ENCODE measurements around the gene PRDM2. TPM values are rescaled to one million over a fixed set of nuclear protein-coding genes. Genes with fewer than 3 reads are reported as not detected.

The PRDM2 gene
- total RNA-seq, 2 donors from 2014 or later = 27.8 to 38.9 TPM

GRCh38 chr1:13782634-13783360 lies 82.8 kb downstream of the PRDM2 start:
- TF ChIP-seq POLR2A (IDR thresholded peaks at IDR 0.05) = no peak
- no peak for TF ChIP-seq POLR2AphosphoS5 (IDR thresholded peaks at IDR 0.05)
- TF ChIP-seq, protein P1, sequence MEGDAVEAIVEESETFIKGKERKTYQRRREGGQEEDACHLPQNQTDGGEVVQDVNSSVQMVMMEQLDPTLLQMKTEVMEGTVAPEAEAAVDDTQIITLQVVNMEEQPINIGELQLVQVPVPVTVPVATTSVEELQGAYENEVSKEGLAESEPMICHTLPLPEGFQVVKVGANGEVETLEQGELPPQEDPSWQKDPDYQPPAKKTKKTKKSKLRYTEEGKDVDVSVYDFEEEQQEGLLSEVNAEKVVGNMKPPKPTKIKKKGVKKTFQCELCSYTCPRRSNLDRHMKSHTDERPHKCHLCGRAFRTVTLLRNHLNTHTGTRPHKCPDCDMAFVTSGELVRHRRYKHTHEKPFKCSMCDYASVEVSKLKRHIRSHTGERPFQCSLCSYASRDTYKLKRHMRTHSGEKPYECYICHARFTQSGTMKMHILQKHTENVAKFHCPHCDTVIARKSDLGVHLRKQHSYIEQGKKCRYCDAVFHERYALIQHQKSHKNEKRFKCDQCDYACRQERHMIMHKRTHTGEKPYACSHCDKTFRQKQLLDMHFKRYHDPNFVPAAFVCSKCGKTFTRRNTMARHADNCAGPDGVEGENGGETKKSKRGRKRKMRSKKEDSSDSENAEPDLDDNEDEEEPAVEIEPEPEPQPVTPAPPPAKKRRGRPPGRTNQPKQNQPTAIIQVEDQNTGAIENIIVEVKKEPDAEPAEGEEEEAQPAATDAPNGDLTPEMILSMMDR (IDR thresholded peaks at IDR 0.05) = no peak
- intact Hi-C loops (cut with DNase I) = no loop called here
- Histone ChIP-seq H3K4me3 (no peak overlapping the region), H3K27me3 (replicated peaks; ENCODE audit: insufficient read depth) (no peaks in the 10 kb centered on the region), H3K27ac (peak overlapping the region in 1 of 2 donors; percentile 21), H3K9me3 (no peaks in the 10 kb centered on the region), H3K36me3 (no peaks in the 10 kb centered on the region), H3K4me1 (replicated peaks) (peaks cover 6% of the 10 kb centered on the region)
- WGBS = 46% methylated on average over 12 of the region's 12 CpGs
- DNase-seq (ENCODE audit: low spot score) = no peak

DNA sequence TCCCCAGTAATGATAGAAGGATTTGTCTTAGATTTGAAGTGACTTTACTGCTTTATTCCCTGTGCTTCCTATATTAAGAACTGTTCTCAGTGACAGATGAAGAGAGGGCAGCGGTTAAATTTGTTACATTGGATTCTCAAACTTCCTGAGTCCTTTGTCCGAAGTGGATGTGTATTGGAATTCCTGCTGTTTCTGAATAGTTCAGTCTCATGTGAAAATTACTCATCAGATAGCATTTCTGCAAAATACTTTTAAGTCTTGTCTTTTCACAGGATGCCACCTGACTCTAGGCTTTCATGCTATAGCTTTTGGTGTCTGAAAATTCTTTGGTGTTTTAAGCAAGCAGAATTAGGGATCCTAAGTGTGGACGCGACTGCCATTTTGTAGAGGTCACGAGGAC lies 83.6 kb downstream of the PRDM2 start:
- no peak for DNase-seq (ENCODE audit: low spot score)
- Histone ChIP-seq H3K36me3 (no peaks in the 10 kb centered on the region), H3K27ac (no peak overlapping the region), H3K27me3 (replicated peaks; ENCODE audit: insufficient read depth) (no peaks in the 10 kb centered on the region), H3K4me3 (no peak overlapping the region), H3K9me3 (no peaks in the 10 kb centered on the region), H3K4me1 (replicated peaks) (peaks cover 6% of the 10 kb centered on the region)
- WGBS = 76% methylated on average over 5 of the region's 5 CpGs
- intact Hi-C loops (cut with DNase I) = no loop called here
- TF ChIP-seq POLR2AphosphoS5 (IDR thresholded peaks at IDR 0.05) (no peak), POLR2A (IDR thresholded peaks at IDR 0.05) (no peak)
- TF ChIP-seq, protein P1 (IDR thresholded peaks at IDR 0.05) = no peak

DNA sequence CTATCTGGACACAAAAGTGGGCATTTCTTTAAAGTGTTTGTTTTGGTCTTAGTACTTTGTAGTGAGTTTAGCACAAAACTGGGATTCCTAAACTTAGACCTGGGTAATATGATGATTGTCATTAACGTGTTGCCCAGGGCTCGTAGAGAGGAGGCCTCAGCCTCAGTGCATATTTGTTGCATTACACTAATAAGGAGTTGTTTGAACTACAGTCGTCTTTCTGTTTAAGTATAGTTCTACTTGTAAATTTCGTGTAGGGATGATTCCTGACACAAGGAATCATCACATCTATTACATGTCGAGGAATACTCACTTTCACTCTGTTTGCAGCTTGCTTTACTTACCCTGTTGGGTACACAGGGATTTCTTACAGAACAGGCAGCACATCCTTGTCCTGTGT lies 85.0 kb downstream of the PRDM2 start:
- H3K9me3 ChIP-seq = no peaks in the 10 kb centered on the region
- intact Hi-C loops (cut with DNase I) = no loop called here
- H3K4me1 ChIP-seq (replicated peaks) = peaks cover 6% of the 10 kb centered on the region
- H3K4me3 ChIP-seq = no peak overlapping the region
- peak overlapping the region in 1 of 2 donors; percentile 13 for H3K27ac ChIP-seq
- H3K27me3 ChIP-seq (replicated peaks; ENCODE audit: insufficient read depth) = no peaks in the 10 kb centered on the region
- 27% methylated on average over 5 of the region's 5 CpGs for WGBS
- no peak for DNase-seq (ENCODE audit: low spot score)
- TF ChIP-seq POLR2A (IDR thresholded peaks at IDR 0.05) = no peak
- no peak for TF ChIP-seq POLR2AphosphoS5 (IDR thresholded peaks at IDR 0.05)
- TF ChIP-seq, protein P1 (IDR thresholded peaks at IDR 0.05) = no peak
- H3K36me3 ChIP-seq = no peaks in the 10 kb centered on the region

GRCh38 chr1:13786541-13786940 lies 86.6 kb downstream of the PRDM2 start:
- H3K4me1 ChIP-seq (replicated peaks) = no peaks in the 10 kb centered on the region
- no peaks in the 10 kb centered on the region for H3K27me3 ChIP-seq (replicated peaks; ENCODE audit: insufficient read depth)
- H3K4me3 ChIP-seq = no peak overlapping the region
- H3K27ac ChIP-seq = no peak overlapping the region
- no peak for DNase-seq (ENCODE audit: low spot score)
- H3K9me3 ChIP-seq = no peaks in the 10 kb centered on the region
- intact Hi-C loops (cut with DNase I) = no loop called here
- H3K36me3 ChIP-seq = no peaks in the 10 kb centered on the region
- 93% methylated on average over 10 of the region's 10 CpGs for WGBS
- TF ChIP-seq POLR2AphosphoS5 (IDR thresholded peaks at IDR 0.05) (no peak), POLR2A (IDR thresholded peaks at IDR 0.05) (no peak)
- TF ChIP-seq, protein P1 (IDR thresholded peaks at IDR 0.05) = no peak

GRCh38 chr1:13788795-13789194 lies 88.8 kb downstream of the PRDM2 start:
- 86% methylated on average over 6 of the region's 6 CpGs for WGBS
- intact Hi-C loops (cut with DNase I) = no loop called here

More at GRCh38 chr1:13788795-13789194, 88.8 kb downstream of the PRDM2 start:
- TF ChIP-seq, protein P1 (IDR thresholded peaks at IDR 0.05) = no peak
- TF ChIP-seq POLR2AphosphoS5 (IDR thresholded peaks at IDR 0.05) = no peak
- no peaks in the 10 kb centered on the region for H3K4me1 ChIP-seq (replicated peaks)
- no peak overlapping the region for H3K27ac ChIP-seq
- H3K27me3 ChIP-seq (replicated peaks; ENCODE audit: insufficient read depth) = no peaks in the 10 kb centered on the region
- no peak overlapping the region for H3K4me3 ChIP-seq
- H3K36me3 ChIP-seq = no peaks in the 10 kb centered on the region
- DNase-seq (ENCODE audit: low spot score) = no peak
- no peaks in the 10 kb centered on the region for H3K9me3 ChIP-seq
